Hypothalamus (tissue), 51 donors: ENCODE measurements around the gene TPMT.
"Not testable (repeated sequence)": the region's sequence is repeated elsewhere in the genome, so short reads cannot be mapped to it uniquely, and the experiment has no call there.

Experiments
- DNase-seq, 51 donors: peaks; one replicate each; lab custom pipeline; 2025; lab: John Stamatoyannopoulos, UW

The TPMT gene

DNA sequence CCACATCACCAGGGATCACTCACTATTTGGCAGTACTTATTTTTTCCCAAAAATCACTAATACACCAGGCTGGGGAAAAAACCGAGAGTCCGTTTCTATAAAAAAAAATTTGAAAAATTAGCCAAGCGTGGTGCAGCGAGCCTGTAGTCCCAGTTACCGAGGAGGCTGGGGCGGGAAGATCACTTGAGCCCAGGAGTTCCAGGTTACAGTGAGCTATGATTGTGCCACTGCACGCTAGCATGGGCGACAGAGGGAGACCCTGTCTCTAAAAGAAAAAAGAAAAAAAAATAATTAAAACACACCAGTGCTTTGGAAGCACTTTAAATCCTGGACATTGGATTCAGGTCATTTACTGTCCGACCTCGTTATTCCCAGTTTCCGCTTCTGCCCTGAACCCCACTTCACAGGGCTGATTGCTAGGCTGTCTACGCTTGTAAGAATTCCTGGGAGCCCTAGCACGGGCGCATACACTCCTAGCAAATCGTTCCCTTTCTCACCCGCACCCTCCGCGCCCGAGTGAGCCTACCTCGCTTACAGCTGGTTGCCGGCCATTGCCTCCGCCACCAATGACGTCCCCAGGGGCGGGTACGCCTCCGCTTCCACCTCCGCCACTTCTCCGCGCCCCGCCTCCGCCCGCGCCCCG is at the start of gene TPMT:
TPMT (minus strand) TSS at position 571 of the 643 bp plus-strand sequence. CDS start 5,950 bp downstream, outside the sequence.
- DNase-seq, result peak in 8 of 51 donors; percentile 15 to 99 (median 38)

DNA sequence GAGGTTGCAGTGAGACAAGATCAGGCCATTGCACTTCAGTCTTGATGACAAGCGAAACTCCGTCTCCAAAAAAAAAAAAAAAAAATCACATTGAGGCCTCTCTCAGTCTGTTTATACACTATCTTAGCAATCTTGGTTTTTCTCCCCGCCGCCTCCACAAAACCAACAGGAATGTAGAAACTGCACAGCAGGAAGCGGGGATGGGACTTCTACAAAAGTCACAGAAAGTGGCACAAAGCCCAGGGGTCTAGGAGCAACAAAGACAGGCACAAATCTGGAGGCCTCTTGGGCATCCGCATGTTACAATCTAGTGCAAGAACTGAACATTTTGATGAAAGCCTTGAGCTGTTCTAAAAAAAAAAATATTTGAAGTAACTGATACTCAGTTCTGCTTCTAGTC is 48.9 kb upstream of the TPMT start:
- no peak for DNase-seq

DNA sequence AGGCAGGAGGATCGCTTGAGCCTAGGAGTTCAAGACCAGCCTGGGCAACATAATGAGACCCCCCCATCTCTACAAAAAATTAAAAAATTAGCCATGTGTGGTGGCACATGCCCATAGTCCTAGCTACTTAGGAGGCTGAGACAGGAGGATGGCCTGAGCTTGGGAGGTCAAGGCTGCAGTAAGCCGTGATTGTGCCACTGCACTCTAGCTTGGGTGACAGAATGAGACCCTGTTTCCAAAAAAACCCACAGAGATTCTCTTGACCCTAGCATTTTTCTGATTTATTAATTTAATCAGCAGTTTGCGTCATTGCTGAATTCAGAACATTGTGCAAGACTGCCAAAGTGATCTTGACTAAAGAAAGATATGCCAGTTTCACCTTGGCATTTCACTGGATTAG is 37.1 kb upstream of the TPMT start:
- DNase-seq, result no peak

DNA sequence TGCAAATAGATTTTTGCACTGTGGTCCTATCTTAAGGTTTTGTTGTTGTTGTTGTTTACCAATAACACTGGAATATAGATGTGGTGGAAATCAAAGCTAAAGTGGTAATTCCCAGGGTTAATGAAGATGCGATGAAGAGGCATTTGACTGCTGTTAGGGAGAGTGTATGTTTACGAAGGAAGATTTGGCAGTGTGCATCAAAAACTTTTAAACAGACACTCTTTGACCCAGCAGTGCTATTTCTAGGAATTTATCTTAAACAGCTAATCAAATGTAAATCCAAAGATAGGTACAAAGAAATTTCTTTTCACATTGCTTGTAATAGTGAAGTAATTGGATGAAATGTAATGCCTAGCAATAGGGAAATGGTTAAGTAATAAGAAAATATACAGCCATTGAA is 34.3 kb upstream of the TPMT start:
- DNase-seq, result no peak

DNA sequence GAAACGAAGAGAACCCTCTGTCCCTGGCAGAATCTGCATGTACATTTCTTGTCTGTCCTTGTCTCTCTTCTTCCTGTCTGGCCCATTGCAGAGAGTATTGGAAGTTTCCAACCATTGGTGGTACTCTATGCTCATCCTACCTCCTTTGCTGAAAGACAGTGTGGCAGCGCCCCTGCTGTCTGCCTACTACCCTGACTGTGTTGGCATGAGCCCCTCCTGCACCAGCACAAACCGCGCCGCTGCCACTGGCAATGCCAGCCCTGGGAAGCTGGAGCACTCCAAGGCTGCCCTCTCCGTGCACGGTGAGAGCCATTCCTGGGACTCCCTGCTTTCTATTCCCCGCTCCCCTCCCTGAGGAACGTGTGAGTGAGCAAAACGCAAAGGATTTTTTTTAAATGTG is 32.8 kb upstream of the TPMT start:
- DNase-seq, result no peak

DNA sequence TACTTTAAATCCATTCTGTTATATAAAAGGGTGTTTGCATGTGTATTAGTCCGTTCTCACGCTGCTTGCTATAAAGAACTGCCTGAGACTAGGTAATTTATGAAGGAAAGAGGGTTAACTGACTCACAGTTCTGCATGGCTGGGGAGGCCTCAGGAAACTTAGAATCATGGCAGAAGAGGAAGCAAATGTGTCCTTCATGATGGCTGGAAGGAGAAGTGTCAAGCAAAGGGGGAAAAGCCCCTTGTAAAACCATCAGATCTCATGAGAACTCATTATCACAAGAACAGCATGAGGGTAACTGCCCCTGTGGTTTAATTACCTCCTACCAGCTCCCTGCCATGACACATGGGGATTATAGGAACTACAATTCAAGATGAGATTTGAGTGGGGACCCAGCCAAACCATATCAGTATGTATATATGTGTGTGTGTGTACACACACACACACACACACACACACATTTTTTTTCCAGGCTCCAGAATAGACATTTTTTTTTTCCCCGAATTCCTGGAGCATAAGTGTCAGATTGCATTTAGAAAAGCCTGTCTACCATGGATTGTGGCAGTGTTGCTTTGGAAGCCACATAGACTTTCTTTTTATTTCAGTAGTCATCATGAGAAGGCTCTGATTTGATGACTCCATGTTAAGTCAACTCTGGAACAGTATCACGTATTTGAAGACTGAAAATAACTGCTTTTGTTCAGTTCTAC is 31.8 kb upstream of the TPMT start:
- DNase-seq, result no peak

DNA sequence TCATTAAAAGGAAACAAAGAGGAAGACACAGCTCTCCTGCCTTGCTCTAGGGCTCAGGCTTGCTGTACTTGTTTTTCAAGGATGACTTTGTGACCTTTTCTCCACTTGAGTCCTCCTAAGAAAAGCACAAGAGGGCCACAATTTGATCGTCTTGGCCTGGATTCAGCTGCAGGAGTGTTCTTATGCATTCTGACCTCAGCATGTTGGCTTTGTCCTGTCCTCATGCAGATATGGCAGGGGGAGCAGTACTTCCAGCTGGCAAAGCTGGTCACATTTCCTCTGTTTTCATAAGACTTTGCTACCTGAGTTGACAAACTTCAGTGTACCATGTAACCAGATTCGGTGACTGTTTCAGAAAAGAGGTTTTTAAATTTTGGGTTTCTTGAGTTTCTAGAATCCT is 31.2 kb upstream of the TPMT start:
- DNase-seq, result no peak

DNA sequence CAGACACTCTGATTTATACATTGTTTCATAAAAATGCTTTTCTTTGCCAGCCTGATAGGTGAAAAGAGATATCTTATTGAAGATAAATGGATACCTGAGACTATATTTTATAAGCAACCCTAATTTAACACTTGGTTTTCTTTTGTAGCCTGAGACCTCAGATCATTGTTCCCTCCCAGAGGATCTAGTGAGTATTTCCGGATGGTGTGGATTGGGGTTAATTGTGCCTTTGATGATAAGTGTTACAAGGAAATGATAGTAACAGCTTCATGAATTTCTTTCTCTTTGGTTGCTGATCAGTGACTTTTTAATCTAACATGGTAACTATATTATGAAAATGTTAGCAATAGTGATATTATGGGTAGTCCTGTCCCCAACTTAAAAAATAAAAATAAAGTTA is 30.7 kb upstream of the TPMT start:
- no peak for DNase-seq

DNA sequence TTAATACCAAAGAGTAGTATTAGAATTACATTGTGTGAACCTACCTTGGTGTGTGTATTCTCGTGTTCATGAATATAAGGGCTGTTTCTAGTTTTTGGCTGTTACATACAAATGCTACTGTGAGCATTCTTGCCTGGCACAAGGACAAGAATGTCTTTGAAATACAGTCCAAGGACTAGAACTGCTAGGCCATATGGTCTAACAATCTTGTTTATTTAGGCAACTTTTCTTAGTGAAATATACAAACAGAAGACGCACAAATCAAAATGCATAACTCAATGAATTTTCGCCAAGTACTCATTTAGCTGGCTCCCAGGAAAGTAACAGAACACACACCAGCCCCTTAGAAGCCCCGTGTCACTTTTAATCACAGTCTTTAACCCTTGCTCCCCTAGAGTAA is 28.9 kb upstream of the TPMT start:
- DNase-seq, result no peak

DNA sequence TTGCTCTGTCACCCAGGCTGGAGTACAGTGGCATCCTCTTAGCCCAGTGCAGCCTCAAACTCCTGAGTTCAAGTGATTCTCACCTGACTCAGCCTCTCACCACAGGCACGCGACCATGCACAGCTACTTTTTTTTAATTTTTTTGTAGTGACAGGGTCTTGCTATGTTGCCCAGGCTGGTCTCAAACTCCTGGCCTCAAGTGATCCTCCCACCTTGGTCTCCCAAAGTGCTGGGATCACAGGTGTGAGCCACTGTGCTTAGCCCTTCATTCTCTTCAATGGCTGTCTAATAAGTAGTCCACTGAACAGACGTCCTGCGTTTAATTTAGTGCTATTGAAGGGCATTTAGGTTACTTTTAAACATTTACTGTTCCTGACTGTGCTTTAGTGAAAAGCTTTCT is 27.7 kb upstream of the TPMT start:
- DNase-seq, result no peak

DNA sequence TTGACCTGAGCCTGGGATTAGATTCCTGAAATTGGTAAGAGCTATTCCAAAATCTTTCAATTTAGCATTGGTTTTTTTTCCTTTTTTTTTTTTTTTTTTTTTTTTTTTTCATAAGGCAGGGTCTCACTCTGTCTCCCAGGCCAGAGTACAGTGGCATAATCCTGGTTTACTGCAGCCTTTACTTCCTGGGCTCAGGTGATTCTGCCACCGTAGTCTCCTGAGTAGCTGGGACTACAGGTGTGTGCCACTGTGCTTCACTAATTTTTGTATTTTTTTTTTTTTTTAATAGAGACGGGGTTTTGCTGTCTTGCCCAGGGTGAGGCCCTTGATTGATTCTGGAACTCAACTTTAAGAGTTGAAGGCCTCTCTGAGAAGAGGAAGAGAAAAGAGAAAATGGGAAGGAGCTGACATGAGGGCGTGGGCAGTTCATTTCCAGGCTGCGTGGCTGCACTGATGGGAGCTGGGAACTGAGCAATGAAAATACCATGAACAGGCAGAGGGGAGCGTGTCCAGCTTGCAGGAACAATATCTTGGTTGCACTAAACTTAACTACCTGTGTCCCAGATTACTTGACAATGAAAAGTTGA is 25.0 kb upstream of the TPMT start:
- DNase-seq, result peak in 12 of 51 donors; percentile 1 to 25 (median 2)

DNA sequence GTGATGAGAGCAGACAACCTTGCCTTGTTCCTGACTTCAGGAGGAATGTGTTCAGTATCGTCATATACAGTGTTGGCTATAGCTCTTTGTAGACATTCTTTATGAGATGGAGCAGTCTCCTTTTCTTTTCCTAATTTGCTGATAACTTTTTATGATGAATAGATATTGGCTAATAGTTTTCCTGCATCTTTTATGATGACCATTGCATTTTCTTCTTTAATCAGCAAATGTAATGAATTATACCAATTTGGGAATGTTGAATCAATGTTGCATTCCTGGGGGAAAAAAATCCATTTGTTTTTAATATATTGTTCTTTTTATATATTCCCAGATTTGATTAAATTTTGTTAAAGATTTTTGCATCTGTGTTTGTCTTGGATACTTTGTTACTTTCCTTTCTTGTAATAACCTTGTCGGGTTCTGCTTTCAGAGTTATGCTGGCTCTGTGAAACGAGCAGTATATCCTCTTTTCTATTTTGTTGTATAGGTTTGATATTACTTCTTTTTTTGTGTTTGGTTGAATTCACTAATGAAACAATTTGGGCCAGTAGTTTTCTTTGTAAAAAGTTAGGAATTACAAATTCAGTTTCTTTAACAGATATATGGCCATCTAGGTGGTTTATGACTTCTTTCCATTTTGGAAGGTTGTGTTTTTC is 24.2 kb upstream of the TPMT start:
- no peak for DNase-seq

DNA sequence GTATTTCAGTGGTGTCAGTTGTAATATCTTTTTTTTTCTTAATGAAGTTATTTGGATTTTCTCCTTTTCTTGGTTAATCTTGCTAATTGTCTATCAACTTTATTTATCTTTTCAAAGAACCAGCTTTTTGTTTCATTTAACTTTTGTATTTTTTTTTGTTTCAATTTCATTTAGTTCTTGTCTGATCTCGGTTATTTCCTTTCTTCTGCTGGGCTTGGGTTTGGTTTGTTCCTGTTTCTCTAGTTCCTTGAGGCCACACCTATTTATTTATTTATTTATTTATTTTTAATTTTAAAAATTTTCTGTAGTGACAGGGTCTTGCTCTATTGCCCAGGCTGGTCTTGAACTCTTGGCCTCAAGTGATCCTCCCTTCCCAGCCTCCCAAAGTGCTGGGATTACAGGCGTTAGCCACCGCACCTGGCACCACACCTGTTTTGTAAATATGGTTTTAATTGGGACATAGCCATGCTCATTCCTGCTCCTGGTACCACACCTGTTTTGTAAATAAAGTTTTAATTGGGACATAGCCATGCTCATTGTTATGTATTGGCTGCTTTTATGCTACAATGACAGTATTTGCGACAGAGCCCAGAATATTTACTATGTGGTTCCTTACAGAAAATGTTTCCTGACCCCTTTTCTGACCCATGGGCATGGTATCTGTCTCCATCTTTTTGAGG is 22.5 kb upstream of the TPMT start:
- no peak for DNase-seq

DNA sequence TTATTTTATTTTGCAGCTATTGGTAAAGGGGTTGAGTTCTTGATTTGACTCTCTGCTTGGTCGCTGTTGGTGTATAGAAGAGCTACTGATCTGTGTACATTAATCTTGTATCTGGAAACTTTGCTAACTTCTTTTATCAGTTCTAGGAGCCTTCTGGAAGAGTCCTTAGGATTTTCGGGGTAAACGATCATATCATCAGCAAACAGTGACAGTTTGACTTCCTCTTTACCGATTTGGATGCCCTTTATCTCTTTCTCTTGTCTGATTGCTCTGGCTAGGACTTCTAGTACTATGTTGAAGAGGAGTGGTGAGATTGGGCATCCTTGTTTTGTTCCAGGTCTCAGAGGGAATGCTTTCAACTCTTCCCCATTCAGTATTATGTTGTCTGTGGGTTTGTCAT is 21.3 kb upstream of the TPMT start:
- not testable (repeated sequence) for DNase-seq

DNA sequence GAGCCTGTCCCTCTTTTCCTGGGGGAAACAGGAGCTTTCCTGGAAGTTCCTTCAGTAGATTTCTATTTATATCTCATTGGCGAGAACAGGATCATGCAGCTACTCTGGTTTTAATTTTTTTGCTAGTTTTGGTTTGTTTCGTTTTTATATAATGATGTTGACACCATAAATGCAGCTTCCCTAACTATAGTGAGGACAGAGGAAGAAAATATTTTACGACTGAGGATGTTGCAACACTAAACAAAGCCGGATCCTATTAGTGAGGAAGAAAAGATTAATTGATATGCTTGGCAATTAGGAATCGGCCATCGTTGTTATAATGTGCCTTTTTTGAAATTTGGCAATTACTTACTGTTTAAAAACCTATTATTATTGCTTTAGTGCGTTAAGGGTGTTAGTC is 17.0 kb upstream of the TPMT start:
- no peak for DNase-seq

DNA sequence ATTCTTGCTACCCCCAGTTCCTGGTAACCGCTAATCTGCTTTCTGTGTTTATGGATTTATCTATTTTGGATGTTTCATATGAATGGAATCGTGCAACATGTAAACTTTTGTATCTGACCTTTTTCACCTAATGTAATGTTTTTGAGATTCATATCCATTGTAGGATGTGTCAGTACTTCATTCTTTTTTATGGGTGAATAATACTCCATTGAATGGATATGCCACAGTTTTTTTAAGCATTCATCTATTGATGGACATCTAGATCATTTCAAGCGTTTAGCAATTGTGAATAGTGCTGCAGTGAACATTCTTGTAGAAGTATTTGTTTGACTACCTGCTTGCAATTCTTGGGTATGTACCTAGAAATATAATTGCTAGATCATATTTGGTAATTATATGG is 13.4 kb upstream of the TPMT start:
- no peak for DNase-seq

DNA sequence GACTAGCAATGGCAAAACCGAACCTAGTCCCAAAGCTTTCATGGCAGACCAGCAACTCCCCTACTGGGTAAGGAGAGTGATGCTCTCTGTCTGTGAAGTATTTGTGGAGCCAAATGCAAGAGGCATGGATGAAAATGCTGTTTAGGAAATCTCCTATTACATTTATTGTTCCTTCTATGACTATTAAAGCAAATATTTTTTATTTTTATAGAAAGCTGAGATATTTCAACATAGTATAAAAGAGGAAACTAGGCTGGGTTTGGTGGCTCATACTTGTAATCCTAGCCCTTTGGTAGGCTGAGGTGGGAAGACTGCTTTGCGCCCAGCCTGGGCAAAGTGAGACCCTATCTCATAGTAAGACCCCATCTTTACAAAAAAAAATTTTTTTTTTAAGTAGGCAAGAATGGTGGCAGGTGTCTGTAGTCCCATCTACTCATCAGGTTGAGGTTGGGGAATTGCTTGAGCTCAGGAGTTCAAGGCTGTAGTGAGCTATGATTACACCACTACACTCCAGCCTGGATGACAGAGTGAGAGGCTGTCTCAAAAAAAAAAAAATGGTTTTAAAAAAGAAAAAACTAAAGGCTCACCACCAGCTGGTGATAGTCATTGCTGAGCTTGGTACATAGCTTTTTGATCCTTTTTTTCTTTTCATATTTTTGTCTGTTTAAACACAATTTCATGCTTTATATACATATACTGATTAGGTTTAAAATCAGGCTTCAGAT is 11.6 kb upstream of the TPMT start:
- no peak for DNase-seq

DNA sequence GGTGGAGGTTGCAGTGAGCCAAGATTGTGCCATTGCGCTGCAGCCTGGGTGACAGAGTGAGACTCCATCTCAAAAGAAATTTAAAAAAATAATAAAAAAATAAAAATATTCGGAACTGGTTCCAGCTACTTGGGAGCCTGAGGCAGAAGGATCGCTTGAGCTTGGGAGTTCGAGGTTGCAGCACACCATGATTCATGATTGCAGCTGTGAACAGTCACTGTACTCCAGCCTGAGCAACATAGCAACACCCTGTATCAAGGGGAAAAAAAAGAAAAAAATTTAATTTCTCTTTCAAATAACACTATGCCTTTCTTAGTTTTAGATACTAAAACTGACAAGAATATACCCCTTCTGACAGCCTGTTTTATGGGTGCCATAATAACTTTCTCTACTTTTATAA is 10.9 kb upstream of the TPMT start:
- no peak for DNase-seq

DNA sequence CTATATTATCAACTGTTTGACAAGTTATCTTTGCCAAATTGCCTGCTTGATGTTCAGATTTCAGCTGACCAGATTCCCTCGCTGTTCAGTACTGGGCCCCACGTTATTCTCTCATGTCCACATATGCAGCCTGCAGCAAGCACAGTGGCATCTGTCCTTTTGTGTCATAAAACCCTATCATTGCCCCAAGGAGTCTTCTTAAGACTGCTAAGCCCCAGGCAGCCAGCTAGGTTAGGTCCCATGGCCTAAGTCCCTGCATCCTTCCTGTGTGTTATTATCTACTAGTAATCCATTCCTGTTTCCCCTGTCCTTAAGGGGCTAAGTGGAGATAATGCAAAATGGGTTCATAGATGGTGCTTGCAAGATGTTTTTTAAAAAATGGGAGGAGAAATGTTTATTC is 7.5 kb upstream of the TPMT start:
- no peak for DNase-seq

DNA sequence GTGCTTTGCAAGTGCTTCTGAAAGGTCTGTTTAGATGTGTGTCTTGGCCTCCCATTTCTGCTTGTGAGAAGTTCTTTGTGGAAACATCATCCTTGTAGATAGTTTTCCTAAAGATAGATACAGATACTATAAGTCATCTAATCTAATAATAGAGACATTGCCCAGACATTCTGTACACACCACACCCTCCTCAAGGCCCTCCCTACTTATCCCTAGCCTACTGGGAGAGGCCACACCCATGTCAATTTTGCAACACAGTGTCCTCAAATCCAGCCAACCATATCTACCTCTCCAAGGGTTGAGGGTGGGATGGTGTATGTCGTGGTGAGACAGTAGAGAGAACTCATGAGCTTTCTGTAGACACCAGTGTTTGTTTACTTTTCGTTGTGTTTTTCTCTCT is 6.6 kb upstream of the TPMT start:
- no peak for DNase-seq

DNA sequence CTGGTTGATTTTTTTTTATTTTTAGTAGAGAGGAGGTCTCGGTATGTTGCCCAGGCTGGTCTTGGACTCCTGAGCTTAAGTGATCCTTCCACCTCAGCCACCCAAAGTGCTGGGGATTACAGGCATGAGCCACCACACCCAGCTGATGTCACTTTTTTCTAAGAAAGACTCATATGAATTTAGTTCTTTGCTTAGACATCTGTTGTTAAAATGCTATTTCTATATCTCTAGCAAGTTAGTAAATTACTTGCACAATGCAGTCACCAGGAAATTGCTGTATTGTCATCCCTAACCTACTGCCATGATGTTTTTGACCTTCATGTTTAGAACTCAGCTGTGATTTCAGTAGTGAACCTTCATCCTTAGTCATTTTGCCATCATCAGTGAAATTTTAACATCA is 6.0 kb upstream of the TPMT start:
- DNase-seq, result no peak
